ENCODE data around the gene CHRM3. TPM values are rescaled to one million over a fixed set of nuclear protein-coding genes. Genes with fewer than 3 reads are reported as not detected.

Gene CHRM3
- polyA plus RNA-seq, 1 donor, result 8.2 TPM

DNA sequence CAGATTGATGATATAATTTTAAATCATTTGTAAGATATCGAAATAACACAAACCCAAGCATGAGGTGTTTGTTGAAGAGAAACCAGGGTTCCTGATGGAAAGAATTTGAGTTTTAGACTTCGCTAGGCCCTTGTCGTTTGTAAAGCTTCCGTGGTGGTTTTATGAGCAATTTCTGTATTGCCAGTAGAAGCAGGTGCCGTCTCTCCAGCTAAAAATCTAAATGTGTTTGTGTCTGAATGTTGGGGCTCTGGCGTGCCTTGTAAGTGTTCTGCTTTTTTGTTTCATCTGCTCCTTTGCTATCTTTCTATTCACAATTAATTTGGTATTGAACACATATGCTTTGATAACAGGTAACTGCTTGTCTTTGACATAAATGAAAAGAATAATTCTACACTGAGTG is 27.5 kb downstream of the CHRM3 start:
- no peak for DNase-seq

- no peak for DNase-seq
These were observed 30.9 kb downstream of the CHRM3 start for GRCh38 chr1:239417221-239417620.

DNA sequence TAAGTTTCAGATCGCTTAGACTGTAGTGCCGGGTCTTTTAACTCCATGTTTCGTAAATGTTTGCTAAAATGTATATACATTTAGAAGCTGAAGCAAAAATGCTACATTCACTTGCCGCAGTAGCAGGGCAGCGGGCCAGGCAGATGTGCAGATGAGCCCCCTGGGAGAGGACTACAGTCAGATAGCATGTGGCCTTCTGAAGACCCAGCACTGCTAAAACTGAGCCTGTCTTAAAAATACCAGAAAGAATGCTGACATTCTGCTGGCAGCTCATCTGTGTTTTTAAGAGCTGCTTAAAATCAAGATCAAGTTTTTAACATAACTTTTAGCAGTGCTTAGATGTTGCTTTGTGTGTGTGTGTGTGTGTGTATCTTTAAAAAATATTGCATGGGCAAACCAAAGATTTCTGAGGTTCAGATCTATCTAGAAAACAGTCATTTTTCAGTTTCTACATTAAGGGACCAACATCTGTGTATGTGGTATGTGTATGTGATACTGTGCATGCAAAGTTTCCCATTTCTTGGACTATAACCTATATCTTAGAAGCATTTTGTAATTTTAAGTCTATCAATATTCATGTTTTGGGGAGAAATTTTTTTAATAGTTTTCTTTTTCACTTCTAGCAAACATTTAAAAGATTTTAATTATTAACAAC is 31.7 kb downstream of the CHRM3 start:
- no peak for DNase-seq

GRCh38 chr1:239418681-239419080 is 32.3 kb downstream of the CHRM3 start:
- DNase-seq, result no peak

DNA sequence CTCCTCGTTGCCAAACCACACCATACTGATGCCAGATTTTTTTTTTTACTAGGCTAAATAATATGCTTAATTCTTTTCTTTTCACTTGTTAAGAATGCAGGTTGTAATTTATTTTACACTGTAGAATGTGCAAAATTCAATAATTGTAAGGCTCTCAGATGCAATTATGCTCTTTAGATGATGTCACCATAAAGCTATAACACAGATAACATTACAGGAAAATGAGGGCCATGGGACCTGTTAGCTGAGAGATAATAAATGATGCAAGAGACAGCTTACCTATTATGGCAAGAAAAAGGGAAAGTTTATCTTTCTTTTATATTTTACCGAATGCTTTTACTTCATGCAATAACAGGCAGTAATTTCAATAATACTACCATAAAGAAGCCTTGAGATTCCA is 35.4 kb downstream of the CHRM3 start:
- no peak for DNase-seq

DNA sequence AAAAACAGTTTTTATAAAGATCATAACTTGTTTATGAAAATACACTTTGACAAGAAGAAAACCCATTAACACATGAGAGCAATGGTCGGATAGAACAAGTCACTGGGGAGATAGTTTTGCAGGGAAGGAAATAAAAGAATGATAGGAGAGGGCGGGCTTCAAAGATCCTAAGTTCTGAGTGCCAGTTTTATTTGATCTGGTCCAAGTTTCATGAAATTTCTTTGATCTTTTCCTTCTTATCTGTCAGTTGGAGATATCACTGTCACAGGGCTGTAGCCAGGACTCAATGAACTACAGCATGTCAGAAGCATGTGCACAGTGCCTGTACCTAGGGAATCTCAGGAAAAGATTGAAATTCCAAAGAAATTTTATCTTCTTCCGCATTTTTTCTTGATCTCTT is 36.5 kb downstream of the CHRM3 start:
- DNase-seq, result no peak

DNA sequence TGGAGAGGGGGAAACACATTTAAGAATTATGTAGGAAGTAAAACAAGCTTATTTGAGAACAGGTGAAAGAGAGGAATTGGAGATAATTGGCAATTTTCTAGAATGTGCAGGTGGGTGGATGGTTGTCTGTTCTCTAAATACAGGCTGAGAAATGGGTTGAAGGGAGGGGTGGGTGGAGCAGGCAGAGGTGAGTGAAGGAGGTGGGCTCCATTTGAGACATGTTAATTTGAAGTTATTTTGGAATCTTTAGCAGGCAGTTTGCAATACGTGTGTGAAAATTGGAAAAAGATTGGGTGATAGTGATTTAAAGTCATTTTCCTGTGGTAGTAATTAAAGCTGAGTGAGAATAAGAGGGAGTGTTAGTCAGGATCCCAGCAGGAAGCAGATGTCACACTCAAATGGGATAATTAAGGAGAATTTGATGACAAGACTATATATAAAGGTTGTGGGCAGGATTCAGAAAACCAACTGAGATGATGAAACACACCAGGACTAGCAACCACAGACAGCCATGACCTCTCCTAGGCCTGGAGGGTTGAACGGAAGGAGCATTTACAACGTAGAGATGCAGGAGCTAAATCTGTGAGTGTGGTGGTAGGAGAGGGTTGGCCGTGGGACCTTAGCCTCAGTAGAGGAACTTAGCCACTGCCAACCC is 40.6 kb downstream of the CHRM3 start:
- no peak for DNase-seq

DNA sequence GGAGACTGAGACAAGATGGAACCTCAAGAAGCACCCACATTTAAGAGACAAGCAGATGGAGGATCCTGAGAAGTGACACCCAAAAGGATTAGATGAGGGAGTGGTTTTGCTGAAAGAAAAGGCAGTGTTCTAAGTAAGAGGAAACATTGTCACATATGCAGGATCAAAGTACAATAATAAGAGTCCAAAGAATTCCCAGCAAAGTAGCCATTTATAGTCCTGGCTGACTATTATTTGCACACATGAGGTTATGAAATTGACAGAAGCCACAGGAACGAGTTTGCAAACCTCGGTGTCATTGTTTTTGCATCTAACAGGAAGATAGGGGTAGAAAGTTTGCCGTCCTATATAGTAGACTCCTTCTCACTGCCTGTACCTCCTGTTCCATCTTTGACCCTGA is 41.3 kb downstream of the CHRM3 start:
- no peak for DNase-seq

DNA sequence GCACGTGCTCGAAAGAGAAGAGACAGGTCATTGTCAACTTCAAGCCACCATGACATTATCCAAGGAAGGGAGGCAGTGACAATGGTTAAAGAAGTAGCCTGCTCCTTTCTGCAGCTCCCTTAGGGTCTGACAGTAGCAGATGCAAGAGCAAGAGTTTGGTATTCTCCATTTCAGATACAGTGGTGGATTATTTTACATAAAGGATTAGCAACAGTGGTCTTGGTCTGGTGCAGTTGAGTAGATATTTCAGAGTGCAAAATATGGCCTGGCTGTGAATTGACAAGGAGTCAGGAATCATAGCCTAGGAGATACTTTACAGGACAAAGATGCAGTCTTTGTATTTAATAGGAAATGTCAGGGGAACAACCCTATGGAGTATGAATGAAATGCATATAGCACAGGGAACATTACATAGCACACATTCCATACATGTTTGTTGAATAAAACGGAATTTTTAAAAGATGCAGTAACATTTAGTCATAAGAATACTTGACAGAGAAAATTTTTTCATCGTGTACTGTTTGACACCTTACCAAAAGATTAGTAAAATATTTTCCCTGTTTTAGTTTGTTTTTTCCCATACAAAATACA is 41.8 kb downstream of the CHRM3 start:
- no peak for DNase-seq

DNA sequence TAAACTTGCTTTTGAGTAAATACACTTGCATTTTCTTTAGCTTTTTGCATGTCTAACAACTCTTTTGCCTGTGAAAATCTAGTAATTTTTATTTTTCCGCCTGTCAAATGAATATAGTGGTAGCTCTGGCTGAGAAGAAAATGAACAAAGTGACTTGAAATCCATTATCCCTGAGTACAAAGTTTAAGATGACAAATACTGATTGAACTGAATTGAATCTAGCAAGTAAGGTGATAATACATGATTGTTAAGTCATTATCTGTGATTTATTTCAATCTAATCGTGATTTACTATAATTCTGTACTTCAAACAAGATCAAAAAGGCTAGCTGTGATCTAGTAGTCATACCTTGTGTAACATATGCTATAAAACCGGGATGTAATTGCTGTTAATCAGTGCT is 42.8 kb downstream of the CHRM3 start:
- DNase-seq, result no peak

GRCh38 chr1:239432255-239432654 is 45.9 kb downstream of the CHRM3 start:
- no peak for DNase-seq

GRCh38 chr1:239434181-239434580 is 47.8 kb downstream of the CHRM3 start:
- DNase-seq, result no peak
